Left renal pelvis (tissue), 4 donors: ENCODE measurements around the gene ARSA. TPM values are rescaled to one million over a fixed set of nuclear protein-coding genes. Genes with fewer than 3 reads are reported as not detected.

ENCODE experiments used
- DNase-seq, 4 donors: peaks; one replicate each; pipeline ENCODE4 v3.0.0-alpha.2; 2013; ENCODE audit warnings: low read depth in 4 of 4, low spot score in 3 of 4
- polyA plus RNA-seq, 4 donors: library from polyadenylated mRNA; unstranded; fragments of 120-200 nt; gene quantifications; one replicate each; pipeline ENCODE4 v1.2.1, GENCODE V29; 2013; ENCODE audit not compliant: insufficient read length in 4 of 4

The ARSA gene
- polyA plus RNA-seq, 4 donors = 6.3 to 26.6 (median 13.4) TPM

GRCh38 chr22:50606165-50606945 lies 21.6 kb downstream of the ARSA start:
- DNase-seq = no peak

- no peak for DNase-seq
These were observed 22.3 kb downstream of the ARSA start for GRCh38 chr22:50605613-50606074.

- DNase-seq = no peak
These were observed 22.8 kb downstream of the ARSA start for GRCh38 chr22:50605002-50605612.

- DNase-seq = no peak
These were observed 23.5 kb downstream of the ARSA start for GRCh38 chr22:50604256-50605001.

- no peak for DNase-seq
These were observed 24.3 kb downstream of the ARSA start for GRCh38 chr22:50603511-50604255.

GRCh38 chr22:50602338-50602700 lies 25.6 kb downstream of the ARSA start:
- DNase-seq = no peak

- DNase-seq = no peak
These were observed 26.1 kb downstream of the ARSA start for GRCh38 chr22:50601669-50602337.

- no peak for DNase-seq
These were observed 26.8 kb downstream of the ARSA start for GRCh38 chr22:50600967-50601668.

GRCh38 chr22:50600538-50600937 lies 27.4 kb downstream of the ARSA start, which contains the start of gene MAPK8IP2:
Gene MAPK8IP2, plus strand, starts transcription at chr22:50600793. Its CDS starts 26 bp downstream, at chr22:50600819.
- no peak for DNase-seq

GRCh38 chr22:50599816-50600455 lies 28.0 kb downstream of the ARSA start:
- no peak for DNase-seq

GRCh38 chr22:50597097-50597496 lies 30.9 kb downstream of the ARSA start:
- DNase-seq = no peak

GRCh38 chr22:50595189-50595588 lies 32.8 kb downstream of the ARSA start:
- DNase-seq = no peak

GRCh38 chr22:50587407-50587806 lies 40.5 kb downstream of the ARSA start:
- no peak for DNase-seq

GRCh38 chr22:50586416-50586815 lies 41.5 kb downstream of the ARSA start:
- DNase-seq = no peak

- no peak for DNase-seq
These were observed 42.2 kb downstream of the ARSA start for GRCh38 chr22:50585781-50586180.

- no peak for DNase-seq
These were observed 42.7 kb downstream of the ARSA start for GRCh38 chr22:50585238-50585637.

GRCh38 chr22:50584106-50585096 lies 43.6 kb downstream of the ARSA start:
- DNase-seq = no peak

GRCh38 chr22:50583294-50583861 lies 44.6 kb downstream of the ARSA start:
- no peak for DNase-seq
